ENCODE measurements around the gene LMAN2.
A peak's percentile ranks its signal among the peaks of the same experiment; 100 is the strongest.

DNA sequence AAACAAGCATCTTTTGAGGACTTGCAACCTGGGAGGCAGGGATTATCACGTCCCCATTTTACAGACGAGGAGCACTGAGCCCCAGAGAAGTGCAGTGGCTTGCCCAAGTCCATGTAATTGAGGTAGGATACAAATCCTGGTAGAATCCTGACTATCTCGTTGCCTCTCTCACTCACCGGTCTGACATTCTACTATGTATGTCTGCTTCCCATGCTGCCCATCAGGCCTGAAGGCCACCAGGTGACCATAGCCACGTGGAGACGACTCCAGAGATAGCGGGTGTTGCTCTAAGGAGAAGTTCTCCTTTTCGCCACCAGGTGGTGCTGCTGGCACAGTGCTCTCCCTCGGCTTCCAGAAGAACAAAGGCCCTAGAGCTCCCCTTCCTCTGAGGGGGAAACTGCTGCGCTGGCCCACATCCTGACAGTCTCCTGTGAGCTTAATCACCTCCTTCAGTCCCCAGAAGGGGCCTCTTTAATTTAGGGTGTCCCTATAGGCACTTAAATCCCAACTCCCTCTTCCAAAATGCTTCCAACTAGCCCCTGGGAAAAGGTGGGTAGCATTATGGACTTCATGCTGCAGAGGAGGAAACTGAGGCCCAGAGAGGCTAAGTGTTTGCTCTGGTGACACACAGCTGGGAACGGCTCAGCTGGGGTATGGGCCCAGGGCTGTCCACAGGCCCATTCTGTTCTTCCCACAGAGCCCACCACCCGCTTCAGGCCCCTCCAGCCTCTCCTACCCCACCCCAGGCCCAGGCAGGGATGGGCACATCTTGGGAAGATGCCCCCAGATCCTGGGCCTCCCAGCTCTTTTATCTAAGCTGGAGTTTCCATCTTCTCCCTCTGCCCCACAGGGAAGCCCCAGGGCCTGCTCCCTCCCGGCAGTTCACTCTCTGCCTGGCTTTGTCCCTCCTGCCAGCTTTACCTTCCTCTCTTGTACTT is 39.2 kb upstream of the LMAN2 start:
- no peak for TF ChIP-seq POLR2A (IDR thresholded peaks at IDR 0.05)
- TF ChIP-seq, protein P1, sequence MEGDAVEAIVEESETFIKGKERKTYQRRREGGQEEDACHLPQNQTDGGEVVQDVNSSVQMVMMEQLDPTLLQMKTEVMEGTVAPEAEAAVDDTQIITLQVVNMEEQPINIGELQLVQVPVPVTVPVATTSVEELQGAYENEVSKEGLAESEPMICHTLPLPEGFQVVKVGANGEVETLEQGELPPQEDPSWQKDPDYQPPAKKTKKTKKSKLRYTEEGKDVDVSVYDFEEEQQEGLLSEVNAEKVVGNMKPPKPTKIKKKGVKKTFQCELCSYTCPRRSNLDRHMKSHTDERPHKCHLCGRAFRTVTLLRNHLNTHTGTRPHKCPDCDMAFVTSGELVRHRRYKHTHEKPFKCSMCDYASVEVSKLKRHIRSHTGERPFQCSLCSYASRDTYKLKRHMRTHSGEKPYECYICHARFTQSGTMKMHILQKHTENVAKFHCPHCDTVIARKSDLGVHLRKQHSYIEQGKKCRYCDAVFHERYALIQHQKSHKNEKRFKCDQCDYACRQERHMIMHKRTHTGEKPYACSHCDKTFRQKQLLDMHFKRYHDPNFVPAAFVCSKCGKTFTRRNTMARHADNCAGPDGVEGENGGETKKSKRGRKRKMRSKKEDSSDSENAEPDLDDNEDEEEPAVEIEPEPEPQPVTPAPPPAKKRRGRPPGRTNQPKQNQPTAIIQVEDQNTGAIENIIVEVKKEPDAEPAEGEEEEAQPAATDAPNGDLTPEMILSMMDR (IDR thresholded peaks at IDR 0.05) = peak; percentile 96 to 98 (median 96)
